Nephron (organoid): ENCODE data around the gene DTWD2.
"Not testable (repeated sequence)": the region's sequence is repeated elsewhere in the genome, so short reads cannot be mapped to it uniquely, and the experiment has no call there.

Experiments used
- H3K27ac Mint-ChIP-seq, 3 experiments: 2 replicates each; pipeline ENCODE4 v1.8.0; 2020; ENCODE audit warnings: mixed read lengths in 3 of 3, mild to moderate bottlenecking in 2 of 3, moderate library complexity in 1 of 3
- H3K27me3 Mint-ChIP-seq: 2 replicates; pipeline ENCODE4 v1.8.0; 2021; ENCODE audit warnings: low read depth, mild to moderate bottlenecking, moderate library complexity, mixed read lengths
- H3K36me3 Mint-ChIP-seq: 2 replicates; pipeline ENCODE4 v1.8.0; 2020; ENCODE audit warnings: low read depth, mixed read lengths
- H3K4me1 Mint-ChIP-seq: 2 replicates; pipeline ENCODE4 v1.8.0; 2020; ENCODE audit warnings: mixed read lengths
- H3K4me3 Mint-ChIP-seq, 3 experiments: 2 replicates each; pipeline ENCODE4 v1.8.0; 2020; ENCODE audit warnings: mild to moderate bottlenecking in 3 of 3, mixed read lengths in 3 of 3, moderate library complexity in 2 of 3
- H3K9me3 Mint-ChIP-seq: 2 replicates; pipeline ENCODE4 v1.8.0; 2020; ENCODE audit warnings: mixed read lengths
- TF ChIP-seq, protein P1 (sequence below), 3 experiments: fragments of 200-600 bp; sonication (generic); IDR thresholded peaks; one replicate each; pipeline ENCODE4 v1.5.0; 2021; ENCODE audit warnings: antibody characterized with exemption in 3 of 3; ENCODE audit not compliant: unreplicated experiment in 3 of 3

The DTWD2 gene

DNA sequence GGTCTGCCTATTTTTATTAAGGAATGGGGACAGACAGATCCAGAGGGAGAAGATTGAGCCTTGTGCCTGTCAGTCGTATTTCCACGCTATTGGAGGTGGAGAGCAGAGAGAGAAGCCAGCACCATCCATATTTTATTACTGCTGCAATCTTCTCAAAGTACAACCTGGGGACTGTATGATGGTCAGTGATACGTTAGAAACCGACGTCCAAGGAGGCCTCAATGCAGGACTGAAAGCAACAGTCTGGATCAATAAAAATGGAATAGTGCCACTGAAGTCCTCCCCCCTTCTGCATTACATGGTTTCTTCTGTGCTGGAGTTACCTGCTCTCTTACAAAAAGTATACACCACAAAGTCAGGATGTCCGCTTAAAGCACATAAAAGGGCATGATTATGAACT, 21.9 kb upstream of the DTWD2 start:
- Mint-ChIP-seq H3K4me1 (no peaks in the 10 kb centered on the region), H3K36me3 (no peaks in the 10 kb centered on the region), H3K4me3 (no peak overlapping the region), H3K27me3 (no peaks in the 10 kb centered on the region), H3K9me3 (no peaks in the 10 kb centered on the region), H3K27ac (no peak overlapping the region)
- TF ChIP-seq, protein P1, sequence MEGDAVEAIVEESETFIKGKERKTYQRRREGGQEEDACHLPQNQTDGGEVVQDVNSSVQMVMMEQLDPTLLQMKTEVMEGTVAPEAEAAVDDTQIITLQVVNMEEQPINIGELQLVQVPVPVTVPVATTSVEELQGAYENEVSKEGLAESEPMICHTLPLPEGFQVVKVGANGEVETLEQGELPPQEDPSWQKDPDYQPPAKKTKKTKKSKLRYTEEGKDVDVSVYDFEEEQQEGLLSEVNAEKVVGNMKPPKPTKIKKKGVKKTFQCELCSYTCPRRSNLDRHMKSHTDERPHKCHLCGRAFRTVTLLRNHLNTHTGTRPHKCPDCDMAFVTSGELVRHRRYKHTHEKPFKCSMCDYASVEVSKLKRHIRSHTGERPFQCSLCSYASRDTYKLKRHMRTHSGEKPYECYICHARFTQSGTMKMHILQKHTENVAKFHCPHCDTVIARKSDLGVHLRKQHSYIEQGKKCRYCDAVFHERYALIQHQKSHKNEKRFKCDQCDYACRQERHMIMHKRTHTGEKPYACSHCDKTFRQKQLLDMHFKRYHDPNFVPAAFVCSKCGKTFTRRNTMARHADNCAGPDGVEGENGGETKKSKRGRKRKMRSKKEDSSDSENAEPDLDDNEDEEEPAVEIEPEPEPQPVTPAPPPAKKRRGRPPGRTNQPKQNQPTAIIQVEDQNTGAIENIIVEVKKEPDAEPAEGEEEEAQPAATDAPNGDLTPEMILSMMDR (IDR thresholded peaks at IDR 0.05; ENCODE audit: unreplicated experiment in 3 of 3): no peak

DNA sequence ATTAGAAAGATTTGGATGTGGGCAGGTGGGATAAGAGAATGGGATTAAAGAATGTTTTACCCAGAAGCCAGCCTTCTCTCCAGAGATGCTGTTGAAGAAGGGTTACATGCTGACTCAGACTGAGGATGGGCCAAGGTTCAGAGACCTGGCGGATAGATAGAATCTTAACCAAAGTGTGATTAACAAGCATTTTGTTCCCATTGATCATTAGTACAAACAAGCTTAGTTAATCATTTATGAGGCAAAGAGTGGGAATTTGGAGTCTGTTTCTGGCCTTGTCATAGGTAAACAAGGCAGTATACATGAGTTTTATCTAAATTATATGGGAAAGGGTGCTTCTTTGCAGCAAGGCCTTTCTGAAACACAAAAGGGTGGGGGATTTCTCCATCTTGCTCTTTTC, 20.8 kb upstream of the DTWD2 start:
- Mint-ChIP-seq H3K36me3 (no peaks in the 10 kb centered on the region), H3K27ac (peak overlapping the region in 2 of 3 experiments; percentile 15 to 22), H3K4me3 (no peak overlapping the region), H3K9me3 (no peaks in the 10 kb centered on the region), H3K27me3 (no peaks in the 10 kb centered on the region), H3K4me1 (no peaks in the 10 kb centered on the region)
- TF ChIP-seq, protein P1 (IDR thresholded peaks at IDR 0.05; ENCODE audit: unreplicated experiment in 3 of 3): no peak

DNA sequence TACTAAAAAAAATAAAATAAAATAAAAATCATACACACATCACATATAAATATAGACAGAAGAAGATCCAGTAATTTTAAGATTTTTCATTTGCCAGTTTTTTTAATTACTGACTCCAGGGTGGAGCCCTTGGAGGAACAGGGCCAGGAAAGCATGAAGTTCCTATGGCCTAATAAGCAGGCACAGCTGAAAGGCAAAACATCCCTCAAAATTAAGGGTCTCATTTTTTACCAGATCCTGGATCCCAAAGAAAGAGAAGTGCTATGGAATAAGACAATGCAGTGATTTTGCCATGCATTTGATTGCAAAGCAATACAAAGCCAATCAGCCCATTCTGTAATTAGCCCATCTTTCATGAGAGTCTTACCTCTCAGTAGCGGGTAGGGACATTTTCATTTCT, 11.3 kb upstream of the DTWD2 start:
- TF ChIP-seq, protein P1 (IDR thresholded peaks at IDR 0.05; ENCODE audit: unreplicated experiment in 3 of 3): no peak
- no peak overlapping the region for H3K27ac Mint-ChIP-seq
- H3K4me3 Mint-ChIP-seq: no peak overlapping the region
- H3K36me3 Mint-ChIP-seq: peaks cover 16% of the 10 kb centered on the region
- H3K9me3 Mint-ChIP-seq: peaks cover 50% of the 10 kb centered on the region
- no peaks in the 10 kb centered on the region for H3K4me1 Mint-ChIP-seq
- no peaks in the 10 kb centered on the region for H3K27me3 Mint-ChIP-seq

DNA sequence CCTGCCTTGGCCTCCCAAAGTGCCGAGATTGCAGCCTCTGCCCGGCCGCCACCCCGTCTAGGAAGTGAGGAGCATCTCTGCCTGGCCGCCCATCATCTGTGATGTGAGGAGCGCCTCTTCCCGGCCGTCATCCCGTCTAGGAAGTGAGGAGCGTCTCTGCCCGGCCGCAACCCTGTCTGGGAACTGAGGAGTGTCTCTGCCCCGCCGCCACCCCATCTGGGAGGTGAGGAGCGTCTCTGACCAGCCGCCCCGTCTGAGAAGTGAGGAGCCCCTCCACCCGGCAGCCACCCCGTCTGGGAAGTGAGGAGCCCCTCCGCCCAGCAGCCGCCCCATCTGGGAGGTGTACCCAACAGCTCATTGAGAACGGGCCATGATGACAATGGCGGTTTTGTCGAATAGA, 10.5 kb upstream of the DTWD2 start:
- H3K4me1 Mint-ChIP-seq, H3K27ac Mint-ChIP-seq, H3K4me3 Mint-ChIP-seq, H3K27me3 Mint-ChIP-seq: not testable (repeated sequence)
- peaks cover 16% of the 10 kb centered on the region for H3K36me3 Mint-ChIP-seq
- H3K9me3 Mint-ChIP-seq: peaks cover 51% of the 10 kb centered on the region

DNA sequence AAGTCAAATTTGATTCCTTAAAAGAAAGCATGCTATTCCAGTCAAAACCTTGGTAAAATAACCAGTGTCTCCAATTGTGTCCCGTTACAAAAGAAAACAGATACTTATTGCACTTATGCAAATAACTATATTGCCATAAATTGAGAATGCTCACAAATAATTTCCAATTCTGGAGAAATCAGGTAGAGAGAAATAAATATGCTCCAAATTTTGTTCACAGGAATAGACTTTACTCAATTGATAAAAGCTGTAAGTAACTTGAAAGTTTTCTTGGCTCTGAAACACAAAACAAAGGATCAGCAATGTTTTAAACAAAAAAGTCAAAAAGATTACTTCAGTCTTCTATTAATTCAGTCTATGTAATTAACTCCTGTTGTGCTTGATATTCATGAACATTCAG, 7.8 kb upstream of the DTWD2 start:
- H3K4me1 Mint-ChIP-seq: no peaks in the 10 kb centered on the region
- H3K4me3 Mint-ChIP-seq: no peak overlapping the region
- TF ChIP-seq, protein P1 (IDR thresholded peaks at IDR 0.05; ENCODE audit: unreplicated experiment in 3 of 3): no peak
- no peaks in the 10 kb centered on the region for H3K27me3 Mint-ChIP-seq
- peaks cover 11% of the 10 kb centered on the region for H3K36me3 Mint-ChIP-seq
- peaks cover 47% of the 10 kb centered on the region for H3K9me3 Mint-ChIP-seq
- no peak overlapping the region for H3K27ac Mint-ChIP-seq

DNA sequence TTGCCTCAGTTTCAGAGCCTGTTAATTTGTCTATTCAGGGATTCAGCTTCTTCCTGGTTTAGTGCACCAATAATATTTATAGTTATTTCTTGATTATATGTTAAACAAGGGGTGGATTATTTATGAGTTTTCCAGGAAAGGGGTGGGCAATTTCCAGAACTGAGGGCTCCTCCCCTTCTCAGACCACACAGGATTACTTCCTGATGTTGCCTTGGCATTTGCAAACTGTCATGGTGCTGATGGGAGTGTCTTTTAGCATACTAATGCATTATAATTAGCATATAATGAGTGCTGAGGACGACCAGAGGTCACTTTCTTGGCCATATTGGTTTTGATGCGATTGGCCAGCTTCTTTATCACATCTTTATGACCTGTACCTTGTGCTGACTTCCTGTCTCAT, 6.2 kb upstream of the DTWD2 start:
- H3K4me1 Mint-ChIP-seq: no peaks in the 10 kb centered on the region
- no peak overlapping the region for H3K4me3 Mint-ChIP-seq

DNA sequence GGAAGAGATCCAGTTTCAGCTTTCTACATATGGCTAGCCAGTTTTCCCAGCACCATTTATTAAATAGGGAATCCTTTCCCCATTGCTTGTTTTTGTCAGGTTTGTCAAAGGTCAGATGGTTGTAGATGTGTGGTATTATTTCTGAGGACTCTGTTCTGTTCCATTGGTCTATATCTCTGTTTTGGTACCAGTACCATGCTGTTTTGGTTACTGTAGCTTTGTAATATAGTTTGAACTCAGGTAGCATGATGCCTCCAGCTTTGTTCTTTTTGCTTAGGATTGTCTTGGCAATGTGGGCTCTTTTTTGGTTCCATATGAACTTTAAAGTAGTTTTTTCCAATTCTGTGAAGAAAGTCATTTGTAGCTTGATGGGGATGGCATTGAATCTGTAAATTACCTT, 4.8 kb upstream of the DTWD2 start:
- not testable (repeated sequence) for H3K4me1 Mint-ChIP-seq, H3K27me3 Mint-ChIP-seq
- peaks cover 28% of the 10 kb centered on the region for H3K9me3 Mint-ChIP-seq

More for the DNA sequence above, 6.2 kb upstream of the DTWD2 start:
- Mint-ChIP-seq H3K9me3 (peaks cover 32% of the 10 kb centered on the region), H3K36me3 (peaks cover 4% of the 10 kb centered on the region), H3K27me3 (no peaks in the 10 kb centered on the region), H3K27ac (no peak overlapping the region)
- TF ChIP-seq, protein P1 (IDR thresholded peaks at IDR 0.05; ENCODE audit: unreplicated experiment in 3 of 3): no peak

DNA sequence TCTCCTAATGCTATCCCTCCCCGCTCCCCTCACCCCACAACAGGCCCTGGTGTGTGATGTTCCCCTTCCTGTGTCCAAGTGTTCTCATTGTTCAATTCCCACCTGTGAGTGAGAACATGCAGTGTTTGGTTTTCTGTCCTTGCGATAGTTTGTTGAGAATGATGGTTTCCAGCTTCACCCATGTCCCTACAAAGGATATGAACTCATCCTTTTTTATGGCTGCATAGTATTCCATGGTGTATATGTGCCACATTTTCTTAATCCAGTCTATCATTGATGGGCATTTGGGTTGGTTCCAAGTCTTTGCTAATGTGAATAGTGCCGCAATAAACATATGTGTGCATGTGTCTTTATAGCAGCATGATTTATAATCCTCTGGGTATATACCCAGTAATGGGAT, 3.7 kb upstream of the DTWD2 start:
- H3K27ac Mint-ChIP-seq, H3K27me3 Mint-ChIP-seq, H3K36me3 Mint-ChIP-seq, H3K4me3 Mint-ChIP-seq: not testable (repeated sequence)
- peaks cover 12% of the 10 kb centered on the region for H3K4me1 Mint-ChIP-seq
- peaks cover 23% of the 10 kb centered on the region for H3K9me3 Mint-ChIP-seq

More for the DNA sequence above, 4.8 kb upstream of the DTWD2 start:
- not testable (repeated sequence) for H3K27ac Mint-ChIP-seq, H3K36me3 Mint-ChIP-seq, H3K4me3 Mint-ChIP-seq
